ENCODE measurements around the gene ALDOB.

The ALDOB gene

GRCh38 chr9:101427358-101427757 is 8.2 kb downstream of the ALDOB start:
- no peak for DNase-seq (ENCODE audit: low read depth, low spot score)

- no peak for DNase-seq (ENCODE audit: low read depth, low spot score)
These were observed 13.9 kb downstream of the ALDOB start for GRCh38 chr9:101421653-101422065.

- no peak for DNase-seq (ENCODE audit: low read depth, low spot score)
These were observed 15.7 kb downstream of the ALDOB start for GRCh38 chr9:101419863-101420262.

- no peak for DNase-seq (ENCODE audit: low read depth, low spot score)
These were observed 16.8 kb downstream of the ALDOB start for GRCh38 chr9:101418518-101419430.

- DNase-seq (ENCODE audit: low read depth, low spot score), result no peak
These were observed 17.6 kb downstream of the ALDOB start for GRCh38 chr9:101417977-101418376.

- DNase-seq (ENCODE audit: low read depth, low spot score), result no peak
These were observed 18.2 kb downstream of the ALDOB start for GRCh38 chr9:101417389-101417788.

- no peak for DNase-seq (ENCODE audit: low read depth, low spot score)
These were observed 20.0 kb downstream of the ALDOB start for GRCh38 chr9:101415578-101415977.

GRCh38 chr9:101414839-101415238 is 20.7 kb downstream of the ALDOB start:
- DNase-seq (ENCODE audit: low read depth, low spot score), result no peak

GRCh38 chr9:101409079-101409477 is 26.5 kb downstream of the ALDOB start:
- DNase-seq (ENCODE audit: low read depth, low spot score), result no peak

GRCh38 chr9:101408374-101409078 is 27.0 kb downstream of the ALDOB start:
- DNase-seq (ENCODE audit: low read depth, low spot score), result no peak

- no peak for DNase-seq (ENCODE audit: low read depth, low spot score)
These were observed 31.9 kb downstream of the ALDOB start for GRCh38 chr9:101403516-101404285.

- DNase-seq (ENCODE audit: low read depth, low spot score), result no peak
These were observed 35.5 kb downstream of the ALDOB start for GRCh38 chr9:101400120-101400519.

GRCh38 chr9:101399643-101399970 is 36.0 kb downstream of the ALDOB start:
- DNase-seq (ENCODE audit: low read depth, low spot score), result no peak

- no peak for DNase-seq (ENCODE audit: low read depth, low spot score)
These were observed 36.5 kb downstream of the ALDOB start for GRCh38 chr9:101398930-101399642.

GRCh38 chr9:101398068-101398929 is 37.3 kb downstream of the ALDOB start, which contains the start of the genes MRPL50 and ZNF189:
Gene MRPL50 (minus strand): TSS chr9:101398618. CDS start chr9:101398592, 26 bp downstream.
Gene ZNF189 (plus strand): TSS chr9:101398851. CDS start chr9:101399157, 306 bp downstream.
- DNase-seq (ENCODE audit: low read depth, low spot score), result peak; percentile 97

- DNase-seq (ENCODE audit: low read depth, low spot score), result no peak
These were observed 37.9 kb downstream of the ALDOB start for GRCh38 chr9:101397746-101398067.

GRCh38 chr9:101394687-101395086 is 40.9 kb downstream of the ALDOB start:
- DNase-seq (ENCODE audit: low read depth, low spot score), result no peak

GRCh38 chr9:101393135-101393534 is 42.4 kb downstream of the ALDOB start:
- DNase-seq (ENCODE audit: low read depth, low spot score), result no peak

GRCh38 chr9:101388507-101388993 is 47.0 kb downstream of the ALDOB start:
- DNase-seq (ENCODE audit: low read depth, low spot score), result no peak

GRCh38 chr9:101387871-101388506 is 47.6 kb downstream of the ALDOB start:
- peak; percentile 33 for DNase-seq (ENCODE audit: low read depth, low spot score)

Measured in iPS DF 19.7 (cell line).